Natural killer cell treated with Interleukin-12 subunit alpha and Interleukin-12 subunit beta and Interleukin-15 and Interleukin-18, amount 100 ng/mL, for 72 hours (primary cell): ENCODE data around the gene MAEA. TPM values are rescaled to one million over a fixed set of nuclear protein-coding genes. Genes with fewer than 3 reads are reported as not detected.
"Not testable (repeated sequence)": the region's sequence is repeated elsewhere in the genome, so short reads cannot be mapped to it uniquely, and the experiment has no call there.

Experiments
- ATAC-seq, 2 donors: fragments of 150-1000 bp; cut with Tn5 transposase in 1 of 2; sonication (Bioruptor Pico), chemical (Tn5 transposase) in 1 of 2; 2 replicates each; pipeline ENCODE4 v1.10.0; 2021
- DNase-seq: peaks from one replicate; pipeline ENCODE4 v3.0.0; 2022; ENCODE audit warnings: low spot score
- H3K27ac Mint-ChIP-seq, 2 donors: 1 replicate in 1 of 2; 2 replicates in 1 of 2; pipeline ENCODE4 v1.8.0; 2022; ENCODE audit warnings: mixed read lengths in 2 of 2, mild to moderate bottlenecking in 1 of 2, moderate library complexity in 1 of 2
- H3K27me3 Mint-ChIP-seq, 2 donors: 1 replicate in 1 of 2; 2 replicates in 1 of 2; pipeline ENCODE4 v1.8.0; 2022; ENCODE audit warnings: mixed read lengths in 2 of 2
- H3K36me3 Mint-ChIP-seq: one replicate; pipeline ENCODE4 v1.8.0; 2022; ENCODE audit warnings: mixed read lengths
- H3K4me1 Mint-ChIP-seq, 2 donors: 1 replicate in 1 of 2; 2 replicates in 1 of 2; pipeline ENCODE4 v1.8.0; 2022; ENCODE audit warnings: low read depth in 2 of 2, mixed read lengths in 2 of 2, mild to moderate bottlenecking in 1 of 2
- H3K4me3 Mint-ChIP-seq: one replicate; pipeline ENCODE4 v1.8.0; 2022; ENCODE audit warnings: mixed read lengths
- H3K9me3 Mint-ChIP-seq: 2 replicates; pipeline ENCODE4 v1.8.0; 2022; ENCODE audit warnings: mixed read lengths
- total RNA-seq, 2 donors: library from RNA; stranded (reverse); gene quantifications; one replicate each; pipeline ENCODE4 v1.2.3, GENCODE V29; 2022

MAEA gene
- total RNA-seq, 2 donors from 2014 or later: 60.1 to 93.7 TPM

DNA sequence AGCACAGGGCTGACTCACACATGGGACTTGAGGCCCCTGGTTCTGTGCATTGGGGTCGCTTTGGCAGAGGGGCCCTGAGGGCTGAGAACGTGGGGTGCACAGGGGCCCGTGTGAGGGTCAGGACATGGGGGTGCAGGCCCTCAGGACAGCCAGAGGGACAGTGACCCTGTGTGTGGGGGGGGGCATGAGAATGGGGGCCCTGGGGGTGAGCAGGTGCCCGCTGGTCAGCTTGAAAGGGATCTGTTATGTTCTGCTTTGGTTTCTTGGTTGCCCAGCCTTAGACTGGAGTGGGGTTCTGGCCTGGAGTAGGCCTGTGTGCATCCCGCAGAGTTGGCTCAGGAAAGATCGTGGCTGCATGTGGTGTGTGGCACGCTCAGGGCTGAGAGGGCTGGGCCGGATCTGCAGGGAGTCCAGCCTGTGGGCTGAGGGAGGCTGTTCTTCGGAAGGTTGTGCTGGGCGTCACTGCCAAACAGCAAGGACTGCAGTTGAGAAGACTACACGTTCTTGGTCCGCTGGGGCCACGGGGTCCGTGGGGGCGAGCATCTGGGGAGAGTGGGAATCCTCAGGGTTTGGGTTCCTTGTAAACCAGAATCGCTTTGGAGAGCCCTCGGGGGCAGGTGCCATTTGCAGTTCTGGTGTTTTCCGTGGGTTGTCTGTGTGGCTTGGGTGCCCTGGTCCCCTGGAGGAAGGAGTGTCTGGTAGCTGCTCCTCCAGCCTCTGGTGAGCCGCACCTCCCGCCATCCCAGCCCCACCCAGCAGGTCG, 42.1 kb downstream of the MAEA start:
- peaks cover 12% of the 10 kb centered on the region for H3K36me3 Mint-ChIP-seq
- H3K27me3 Mint-ChIP-seq: no peaks in the 10 kb centered on the region
- H3K9me3 Mint-ChIP-seq: peaks cover 9% of the 10 kb centered on the region
- ATAC-seq: no peak
- H3K27ac Mint-ChIP-seq: peak overlapping the region; percentile 30 to 77
- peak overlapping the region; percentile 25 for H3K4me3 Mint-ChIP-seq
- peaks cover 33 to 34% of the 10 kb centered on the region in 2 donors for H3K4me1 Mint-ChIP-seq
- DNase-seq: no peak

DNA sequence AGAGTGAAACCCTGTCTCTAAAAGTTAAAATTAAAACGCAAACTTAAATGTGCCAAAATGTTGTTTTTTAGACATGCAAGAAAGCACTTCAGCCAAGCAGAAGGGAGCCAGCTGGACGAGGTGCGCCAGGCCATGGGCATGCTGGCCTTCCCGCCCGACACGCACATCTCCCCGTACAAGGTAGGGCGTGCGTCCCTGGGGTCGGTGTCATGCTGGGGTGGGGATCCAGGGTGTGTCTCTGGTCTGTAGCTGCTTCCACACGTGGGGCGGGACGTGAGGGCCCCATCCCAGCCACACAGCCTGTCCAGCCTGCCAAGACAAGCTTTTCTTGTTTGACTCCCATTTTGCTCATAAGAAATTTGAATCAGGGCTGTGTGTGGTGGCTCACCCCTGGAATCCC, 43.0 kb downstream of the MAEA start:
- no peak for DNase-seq
- H3K36me3 Mint-ChIP-seq: peaks cover 20% of the 10 kb centered on the region

DNA sequence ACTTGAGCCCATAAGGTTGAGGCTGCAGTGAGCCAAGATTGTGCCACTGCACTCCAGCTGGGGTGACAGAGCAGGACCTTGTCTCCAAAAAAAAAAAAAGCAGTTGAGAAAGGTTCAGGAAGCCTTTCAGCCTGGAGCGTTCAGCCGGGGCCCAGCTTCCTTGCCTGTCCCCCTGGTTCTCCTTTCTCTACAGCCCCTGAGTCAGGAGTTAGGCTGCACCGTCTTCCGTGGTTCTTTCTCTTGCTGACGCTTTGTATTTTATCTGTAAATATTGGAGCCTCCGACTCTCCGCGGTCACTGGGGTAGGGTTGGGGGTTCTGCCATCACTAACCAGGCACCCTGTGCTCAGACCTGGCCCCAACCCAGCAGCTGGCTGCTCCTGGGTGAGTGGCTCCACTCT, 43.6 kb downstream of the MAEA start:
- ATAC-seq (no peak), DNase-seq (no peak)
- Mint-ChIP-seq H3K36me3 (peaks cover 22% of the 10 kb centered on the region), H3K27me3 (no peaks in the 10 kb centered on the region), H3K9me3 (peaks cover 9% of the 10 kb centered on the region), H3K4me3 (no peak overlapping the region), H3K4me1 (peaks cover 43% of the 10 kb centered on the region in 2 donors), H3K27ac (no peak overlapping the region)

More for the DNA sequence above, 43.0 kb downstream of the MAEA start:
- no peak for ATAC-seq
- Mint-ChIP-seq H3K27me3 (no peaks in the 10 kb centered on the region), H3K4me1 (peaks cover 41% of the 10 kb centered on the region in 2 donors), H3K27ac (no peak overlapping the region), H3K4me3 (no peak overlapping the region), H3K9me3 (peaks cover 9% of the 10 kb centered on the region)

DNA sequence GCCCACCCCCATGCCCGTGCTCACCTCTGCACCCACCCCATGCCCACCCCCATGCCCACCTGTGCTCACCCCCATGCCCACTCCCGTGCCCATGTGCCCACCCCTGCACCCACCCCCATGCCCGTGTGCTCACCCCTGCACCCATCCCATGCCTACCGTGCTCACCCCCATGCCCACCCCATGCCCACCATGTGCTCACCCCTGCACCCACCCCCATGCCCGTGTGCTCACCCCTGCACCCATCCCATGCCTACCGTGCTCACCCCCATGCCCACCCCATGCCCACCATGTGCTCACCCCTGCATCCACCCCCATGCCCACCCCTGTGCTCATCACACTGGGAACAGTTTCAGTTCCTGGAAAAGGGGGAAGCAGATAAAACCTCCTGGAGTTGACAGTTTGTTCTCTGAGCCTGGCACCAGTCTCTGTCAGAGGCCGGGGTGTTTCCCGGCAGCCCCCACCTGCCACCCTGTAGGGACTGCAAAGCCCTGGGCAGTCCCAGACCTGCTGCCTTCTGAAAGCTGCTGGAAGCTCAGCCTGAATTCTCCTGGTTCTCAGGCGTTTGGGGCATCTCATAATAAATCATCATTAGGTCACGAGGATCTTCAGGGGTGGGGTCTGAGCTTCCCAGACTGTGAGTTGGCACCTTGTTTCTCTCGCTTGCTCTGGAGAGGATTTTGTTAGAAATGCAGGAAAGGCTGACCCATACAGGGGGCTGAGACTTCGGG, 44.3 kb downstream of the MAEA start:
- not testable (repeated sequence) for H3K9me3 Mint-ChIP-seq, DNase-seq, ATAC-seq, H3K27me3 Mint-ChIP-seq, H3K4me3 Mint-ChIP-seq
- peak overlapping the region; percentile 79 to 93 for H3K27ac Mint-ChIP-seq
- H3K36me3 Mint-ChIP-seq: peaks cover 24% of the 10 kb centered on the region
- peaks cover 42 to 44% of the 10 kb centered on the region in 2 donors for H3K4me1 Mint-ChIP-seq

DNA sequence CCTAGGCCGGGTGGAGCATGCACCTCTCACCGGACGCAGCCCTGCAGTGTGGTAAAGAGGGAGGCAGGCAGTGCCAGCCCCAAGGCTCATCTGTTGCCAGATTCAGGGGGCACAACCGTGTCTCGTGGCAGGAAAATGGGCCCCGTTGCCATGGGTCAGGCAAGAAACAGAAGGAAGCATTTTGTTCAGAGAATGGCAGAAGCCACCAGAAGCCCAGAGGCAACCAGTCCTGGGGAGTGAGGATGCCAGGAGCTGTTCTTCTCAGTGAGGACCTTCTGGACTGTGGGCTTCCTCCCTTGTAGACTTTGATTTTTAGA, 44.8 kb downstream of the MAEA start:
- Mint-ChIP-seq H3K36me3 (peaks cover 26% of the 10 kb centered on the region), H3K4me3 (no peak overlapping the region), H3K9me3 (peaks cover 9% of the 10 kb centered on the region), H3K27ac (peak overlapping the region; percentile 79 to 93), H3K4me1 (peaks cover 37 to 39% of the 10 kb centered on the region in 2 donors), H3K27me3 (no peaks in the 10 kb centered on the region)
- DNase-seq: no peak
- no peak for ATAC-seq

DNA sequence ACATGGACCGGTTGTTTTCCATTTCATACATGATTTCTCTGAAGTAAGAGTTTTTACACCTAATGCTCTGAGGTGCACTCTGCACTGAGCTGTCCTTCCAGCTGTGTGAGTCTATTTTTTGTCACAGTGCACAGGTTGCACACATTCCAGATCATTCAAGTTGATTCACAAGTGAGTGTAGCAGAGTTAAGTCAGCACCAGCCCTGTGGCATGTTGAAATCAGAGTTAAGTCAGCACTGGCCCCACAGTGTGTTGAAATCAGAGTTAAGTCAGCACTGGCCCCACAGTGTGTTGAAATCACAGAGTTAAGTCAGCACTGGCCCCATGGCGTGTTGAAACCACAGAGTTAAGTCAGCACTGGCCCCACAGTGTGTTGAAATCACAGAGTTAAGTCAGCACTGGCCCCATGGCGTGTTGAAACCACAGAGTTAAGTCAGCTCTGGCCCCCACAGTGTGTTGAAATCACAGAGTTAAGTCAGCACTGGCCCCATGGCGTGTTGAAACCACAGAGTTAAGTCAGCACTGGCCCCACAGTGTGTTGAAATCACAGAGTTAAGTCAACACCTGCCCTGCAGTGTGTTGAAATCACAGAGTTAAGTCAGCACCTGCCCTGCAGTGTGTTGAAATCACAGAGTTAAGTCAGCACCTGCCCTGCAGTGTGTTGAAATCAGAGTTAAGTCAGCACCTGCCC, 45.6 kb downstream of the MAEA start:
- Mint-ChIP-seq H3K4me3 (peak overlapping the region; percentile 56), H3K36me3 (peaks cover 26% of the 10 kb centered on the region), H3K27ac (peak overlapping the region; percentile 79 to 93), H3K4me1 (peaks cover 34 to 35% of the 10 kb centered on the region in 2 donors)
- not testable (repeated sequence) for H3K9me3 Mint-ChIP-seq, H3K27me3 Mint-ChIP-seq, DNase-seq
- ATAC-seq: peak in 1 of 2 donors; percentile 73

DNA sequence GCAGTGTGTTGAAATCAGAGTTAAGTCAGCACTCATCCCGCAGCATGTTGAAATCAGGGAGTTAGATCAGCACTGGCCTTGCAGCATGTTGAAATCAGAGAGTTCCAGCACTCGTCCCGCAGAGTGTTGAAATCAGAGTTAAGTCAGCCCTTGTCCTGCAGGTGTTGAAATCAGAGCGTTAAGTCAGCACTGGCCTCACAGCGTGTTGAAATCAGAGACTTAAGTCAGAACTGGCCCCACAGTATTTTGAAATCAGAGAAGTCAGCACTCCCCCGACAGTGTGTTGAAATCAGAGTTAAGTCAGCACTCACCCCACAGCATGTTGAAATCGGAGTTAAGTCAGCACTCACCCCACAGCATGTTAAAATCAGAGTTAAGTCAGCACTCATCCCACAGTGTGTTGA, 46.4 kb downstream of the MAEA start:
- Mint-ChIP-seq H3K27ac (peak overlapping the region; percentile 79 to 93), H3K36me3 (peaks cover 26% of the 10 kb centered on the region), H3K4me1 (peaks cover 26 to 33% of the 10 kb centered on the region in 2 donors), H3K4me3 (peak overlapping the region; percentile 15), H3K27me3 (no peaks in the 10 kb centered on the region), H3K9me3 (peaks cover 9% of the 10 kb centered on the region)
- ATAC-seq: peak in 1 of 2 donors; percentile 70
- no peak for DNase-seq

DNA sequence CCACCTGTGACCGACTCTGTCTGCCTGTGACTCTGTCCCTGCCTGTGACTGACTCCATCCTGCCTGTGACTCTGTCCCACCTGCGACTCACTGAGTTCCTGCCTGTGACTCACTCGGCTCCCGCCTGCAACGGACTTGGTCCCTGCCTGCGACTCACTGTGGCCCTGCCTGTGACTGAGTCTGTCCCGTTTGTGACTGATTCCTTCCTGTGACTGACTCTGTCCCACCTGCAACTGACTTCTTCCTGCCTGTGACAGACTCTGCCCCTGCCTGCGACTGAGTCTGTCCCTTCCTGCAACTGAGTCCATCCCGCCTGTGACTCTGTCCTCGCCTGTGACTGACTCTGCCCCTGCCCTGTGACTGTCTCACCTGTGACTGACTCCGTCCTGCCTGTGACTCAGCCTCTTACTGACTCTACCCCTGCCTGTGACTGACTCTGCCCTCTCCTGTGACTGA, 47.7 kb downstream of the MAEA start:
- H3K4me3 Mint-ChIP-seq: peak overlapping the region; percentile 39
- H3K36me3 Mint-ChIP-seq: peaks cover 26% of the 10 kb centered on the region
- peaks cover 19 to 26% of the 10 kb centered on the region in 2 donors for H3K4me1 Mint-ChIP-seq
- peak overlapping the region; percentile 77 to 93 for H3K27ac Mint-ChIP-seq
- ATAC-seq: peak in 1 of 2 donors; percentile 79
- no peaks in the 10 kb centered on the region for H3K27me3 Mint-ChIP-seq
- DNase-seq: no peak
- H3K9me3 Mint-ChIP-seq: peaks cover 9% of the 10 kb centered on the region

DNA sequence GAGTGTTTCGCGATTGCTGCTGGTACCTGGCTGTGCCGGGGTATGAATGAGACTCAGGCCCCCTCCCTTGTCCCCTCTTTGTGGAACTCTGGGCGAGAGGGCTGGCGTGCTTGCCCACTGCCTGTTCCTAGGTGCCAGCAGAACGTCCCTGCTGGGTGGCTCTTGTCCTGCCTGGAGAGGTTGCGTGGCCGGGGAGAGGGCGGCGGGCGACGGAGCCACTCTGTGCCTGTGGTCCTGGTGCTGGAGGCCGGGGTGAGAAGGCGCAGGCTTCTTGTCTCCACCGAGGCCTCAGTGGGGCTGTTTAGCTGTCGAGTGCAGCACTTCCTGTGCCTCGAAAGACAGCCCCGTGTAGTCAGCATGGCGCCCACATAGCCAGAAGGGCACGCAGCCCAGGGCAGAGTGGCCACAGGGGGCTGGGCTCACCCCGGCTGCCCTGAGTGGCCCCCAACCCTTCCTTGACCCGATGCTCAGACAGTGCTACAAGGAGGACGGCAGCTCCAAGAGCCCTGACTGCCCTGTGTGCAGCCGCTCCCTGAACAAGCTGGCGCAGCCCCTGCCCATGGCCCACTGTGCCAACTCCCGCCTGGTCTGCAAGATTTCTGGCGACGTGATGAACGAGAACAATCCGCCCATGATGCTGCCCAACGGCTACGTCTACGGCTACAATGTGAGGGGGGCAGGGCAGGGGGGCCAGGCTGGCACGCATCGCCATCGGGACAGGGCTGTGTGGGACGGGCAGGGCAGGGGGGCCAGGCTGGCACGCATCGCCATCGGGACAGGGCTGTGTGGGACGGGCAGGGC, 48.5 kb downstream of the MAEA start:
- Mint-ChIP-seq H3K27me3 (no peaks in the 10 kb centered on the region), H3K9me3 (peaks cover 9% of the 10 kb centered on the region), H3K27ac (peak overlapping the region; percentile 77 to 93), H3K4me3 (peak overlapping the region; percentile 39), H3K36me3 (peaks cover 26% of the 10 kb centered on the region), H3K4me1 (peaks cover 19 to 26% of the 10 kb centered on the region in 2 donors)
- no peak for DNase-seq
- no peak for ATAC-seq

DNA sequence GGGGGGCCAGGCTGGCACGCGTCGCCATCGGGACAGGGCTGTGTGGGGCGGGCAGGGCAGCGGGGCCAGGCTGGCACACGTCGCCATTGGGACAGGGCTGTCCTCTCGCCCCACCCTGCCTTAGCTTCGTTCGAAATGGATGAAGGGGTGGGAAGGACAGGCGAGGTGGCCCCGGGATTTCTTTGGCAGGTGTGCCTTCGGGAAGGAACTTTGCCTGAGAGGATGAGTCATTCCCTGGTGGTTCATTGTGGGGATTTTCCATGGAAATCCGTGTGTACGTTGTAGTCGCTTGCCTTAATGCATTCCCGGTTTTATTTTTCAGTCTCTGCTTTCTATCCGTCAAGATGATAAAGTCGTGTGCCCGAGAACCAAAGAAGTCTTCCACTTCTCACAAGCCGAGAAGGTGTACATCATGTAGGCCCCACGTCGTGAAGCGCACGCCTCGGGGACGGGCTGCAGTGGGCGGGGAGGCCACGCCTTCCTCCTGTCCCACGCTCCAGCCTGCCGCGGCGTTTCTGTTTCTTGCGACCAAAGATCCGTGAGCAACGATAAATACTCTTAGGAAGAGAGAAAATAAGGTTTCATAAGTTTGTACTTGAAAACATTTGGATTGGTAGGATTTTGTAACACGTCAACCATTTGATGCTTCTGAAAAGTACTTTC, 49.2 kb downstream of the MAEA start:
- no peak for DNase-seq
- H3K27me3 Mint-ChIP-seq: no peaks in the 10 kb centered on the region
- H3K4me3 Mint-ChIP-seq: no peak overlapping the region
- peaks cover 19 to 26% of the 10 kb centered on the region in 2 donors for H3K4me1 Mint-ChIP-seq
- ATAC-seq: no peak
- H3K9me3 Mint-ChIP-seq: peaks cover 9% of the 10 kb centered on the region
- H3K27ac Mint-ChIP-seq: peak overlapping the region in 1 of 2 donors; percentile 69
- H3K36me3 Mint-ChIP-seq: peaks cover 26% of the 10 kb centered on the region

DNA sequence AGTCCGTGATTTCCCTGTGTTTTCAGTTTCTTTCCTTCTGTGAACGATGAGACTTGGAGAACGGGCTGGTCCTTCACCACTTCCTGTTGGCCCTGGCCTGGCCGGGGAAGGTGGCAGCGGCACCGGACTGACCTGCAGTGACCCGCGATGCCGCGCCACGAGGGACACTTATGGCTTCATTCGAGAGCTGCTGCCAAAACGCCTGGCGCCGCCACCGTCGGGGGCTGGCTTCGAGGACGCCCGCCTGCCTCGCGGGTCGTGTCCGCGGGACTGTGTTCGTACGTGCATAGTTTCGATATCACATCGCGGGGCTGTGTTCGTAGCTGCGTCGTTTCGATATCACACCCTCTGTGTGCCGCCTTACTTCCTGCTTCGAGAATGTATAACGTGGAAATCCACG, 49.8 kb downstream of the MAEA start:
- Mint-ChIP-seq H3K4me3 (no peak overlapping the region), H3K4me1 (peaks cover 20 to 28% of the 10 kb centered on the region in 2 donors), H3K9me3 (peaks cover 9% of the 10 kb centered on the region), H3K27me3 (no peaks in the 10 kb centered on the region), H3K36me3 (peaks cover 26% of the 10 kb centered on the region), H3K27ac (no peak overlapping the region)
- no peak for ATAC-seq
- no peak for DNase-seq

DNA sequence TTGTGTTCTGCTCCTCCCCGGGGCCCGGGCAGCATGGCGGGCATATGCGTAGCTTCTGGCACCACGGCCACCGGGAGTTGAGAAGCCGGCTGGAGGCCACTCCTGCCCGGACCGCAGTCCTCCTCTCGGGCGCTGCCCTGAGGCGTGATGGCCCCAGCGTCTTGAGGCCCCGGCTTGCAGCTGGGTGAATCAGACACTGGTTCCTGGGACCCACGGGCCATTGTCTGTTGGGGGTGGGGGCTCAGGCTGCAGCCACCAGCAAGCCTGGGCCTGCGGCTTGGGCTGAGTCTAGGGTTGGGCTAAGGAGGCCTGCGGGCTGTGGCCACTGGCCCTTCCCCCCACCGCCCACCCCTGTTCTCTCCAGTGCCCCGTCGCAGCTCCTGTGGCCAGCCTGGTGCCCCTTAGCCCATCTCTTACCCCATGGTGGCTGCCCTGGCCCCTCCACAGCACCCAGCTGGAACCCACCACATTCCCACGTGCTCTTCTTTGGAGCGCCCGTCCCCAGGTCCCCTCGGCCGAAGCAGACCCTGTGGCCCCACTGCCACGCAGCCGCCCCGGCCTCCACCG, 50.6 kb downstream of the MAEA start:
- ATAC-seq (no peak), DNase-seq (no peak)

More for the DNA sequence above, 50.6 kb downstream of the MAEA start:
- Mint-ChIP-seq H3K27me3 (no peaks in the 10 kb centered on the region), H3K4me1 (peaks cover 20 to 28% of the 10 kb centered on the region in 2 donors), H3K36me3 (peaks cover 20% of the 10 kb centered on the region), H3K4me3 (no peak overlapping the region), H3K9me3 (peaks cover 4% of the 10 kb centered on the region), H3K27ac (no peak overlapping the region)
